ENCODE data around the gene AGRP.
"Not testable (repeated sequence)": the region's sequence is repeated elsewhere in the genome, so short reads cannot be mapped to it uniquely, and the experiment has no call there.

Gene AGRP

GRCh38 chr16:67517661-67518423, 34.5 kb upstream of the AGRP start:
- Histone ChIP-seq H3K27me3 (ENCODE audit: low read depth) (no peaks in the 10 kb centered on the region), H3K4me3 (no peak overlapping the region), H3K9me3 (no peaks in the 10 kb centered on the region), H3K4me1 (peaks cover 3% of the 10 kb centered on the region), H3K36me3 (replicated peaks) (no peaks in the 10 kb centered on the region)
- in situ Hi-C loops (cut with MboI; ENCODE audit: low sequenced_read_pairs), result no loop called here
- no peak for DNase-seq (ENCODE audit: low spot score in 2 of 2)

- no peaks in the 10 kb centered on the region for H3K27me3 ChIP-seq (ENCODE audit: low read depth)
- no peaks in the 10 kb centered on the region for H3K36me3 ChIP-seq (replicated peaks)
- in situ Hi-C loops (cut with MboI; ENCODE audit: low sequenced_read_pairs), result no loop called here
- peaks cover 3% of the 10 kb centered on the region for H3K4me1 ChIP-seq
- no peaks in the 10 kb centered on the region for H3K9me3 ChIP-seq
- DNase-seq (ENCODE audit: low spot score in 2 of 2), result no peak
- no peak overlapping the region for H3K4me3 ChIP-seq
Observed at GRCh38 chr16:67517155-67517445, 33.8 kb upstream of the AGRP start.

- no peaks in the 10 kb centered on the region for H3K9me3 ChIP-seq
- no peak for DNase-seq (ENCODE audit: low spot score in 2 of 2)
- H3K27me3 ChIP-seq (ENCODE audit: low read depth), result no peaks in the 10 kb centered on the region
- in situ Hi-C loops (cut with MboI; ENCODE audit: low sequenced_read_pairs), result no loop called here
- peaks cover under 1% of the 10 kb centered on the region for H3K4me1 ChIP-seq
- no peaks in the 10 kb centered on the region for H3K36me3 ChIP-seq (replicated peaks)
- H3K4me3 ChIP-seq, result no peak overlapping the region
Observed at GRCh38 chr16:67516296-67517154, 33.2 kb upstream of the AGRP start.

GRCh38 chr16:67514382-67514828, 31.1 kb upstream of the AGRP start:
- DNase-seq (ENCODE audit: low spot score in 2 of 2), result peak; percentile 83 to 87
- Histone ChIP-seq H3K27me3 (ENCODE audit: low read depth) (no peaks in the 10 kb centered on the region), H3K4me1 (0 out of 2 replicates have a peak, but pooled peaks cover 3% of the 10 kb centered on the region), H3K4me3 (no peak overlapping the region), H3K9me3 (no peaks in the 10 kb centered on the region), H3K36me3 (replicated peaks) (no peaks in the 10 kb centered on the region)
- in situ Hi-C loops (cut with MboI; ENCODE audit: low sequenced_read_pairs), result no loop called here

- H3K36me3 ChIP-seq (replicated peaks); H3K27me3 ChIP-seq (ENCODE audit: low read depth); H3K4me1 ChIP-seq; in situ Hi-C loops (cut with MboI; ENCODE audit: low sequenced_read_pairs); H3K4me3 ChIP-seq; DNase-seq (ENCODE audit: low spot score in 2 of 2); H3K9me3 ChIP-seq: not testable (repeated sequence)
Observed at GRCh38 chr16:67513892-67514291, 30.5 kb upstream of the AGRP start.

- no peaks in the 10 kb centered on the region for H3K36me3 ChIP-seq (replicated peaks)
- DNase-seq (ENCODE audit: low spot score in 2 of 2), result no peak
- H3K4me3 ChIP-seq, result no peak overlapping the region
- H3K9me3 ChIP-seq, result no peaks in the 10 kb centered on the region
- H3K4me1 ChIP-seq, result peaks cover 17% of the 10 kb centered on the region
- H3K27me3 ChIP-seq (ENCODE audit: low read depth), result no peaks in the 10 kb centered on the region
- in situ Hi-C loops (cut with MboI; ENCODE audit: low sequenced_read_pairs), result no loop called here
Observed at GRCh38 chr16:67509016-67509415, 25.7 kb upstream of the AGRP start.

GRCh38 chr16:67506468-67506867, 23.1 kb upstream of the AGRP start:
- no peaks in the 10 kb centered on the region for H3K27me3 ChIP-seq (ENCODE audit: low read depth)
- H3K4me3 ChIP-seq, result no peak overlapping the region
- in situ Hi-C loops (cut with MboI; ENCODE audit: low sequenced_read_pairs), result no loop called here
- H3K36me3 ChIP-seq (replicated peaks), result no peaks in the 10 kb centered on the region
- H3K9me3 ChIP-seq, result no peaks in the 10 kb centered on the region
- peak; percentile 82 to 92 for DNase-seq (ENCODE audit: low spot score in 2 of 2)
- H3K4me1 ChIP-seq, result peaks cover 17% of the 10 kb centered on the region

GRCh38 chr16:67504031-67505021, 21.0 kb upstream of the AGRP start:
- no peaks in the 10 kb centered on the region for H3K27me3 ChIP-seq (ENCODE audit: low read depth)
- H3K36me3 ChIP-seq (replicated peaks), result no peaks in the 10 kb centered on the region
- no peak overlapping the region for H3K4me3 ChIP-seq
- H3K4me1 ChIP-seq, result peaks cover 14% of the 10 kb centered on the region
- no peak for DNase-seq (ENCODE audit: low spot score in 2 of 2)
- no peaks in the 10 kb centered on the region for H3K9me3 ChIP-seq
- in situ Hi-C loops (cut with MboI; ENCODE audit: low sequenced_read_pairs), result no loop called here

GRCh38 chr16:67499106-67499505, 15.8 kb upstream of the AGRP start:
- no peaks in the 10 kb centered on the region for H3K27me3 ChIP-seq (ENCODE audit: low read depth)
- no peak for DNase-seq (ENCODE audit: low spot score in 2 of 2)
- in situ Hi-C loops (cut with MboI; ENCODE audit: low sequenced_read_pairs), result no loop called here
- peaks cover 1% of the 10 kb centered on the region; the same call in 1 of the 2 replicates for H3K4me1 ChIP-seq
- H3K9me3 ChIP-seq, result no peaks in the 10 kb centered on the region
- no peak overlapping the region for H3K4me3 ChIP-seq
- H3K36me3 ChIP-seq (replicated peaks), result no peaks in the 10 kb centered on the region

- no peaks in the 10 kb centered on the region for H3K9me3 ChIP-seq
- in situ Hi-C loops (cut with MboI; ENCODE audit: low sequenced_read_pairs), result no loop called here
- H3K36me3 ChIP-seq (replicated peaks), result no peaks in the 10 kb centered on the region
- H3K4me3 ChIP-seq, result no peak overlapping the region
- no peaks in the 10 kb centered on the region for H3K27me3 ChIP-seq (ENCODE audit: low read depth)
- H3K4me1 ChIP-seq, result no peaks in the 10 kb centered on the region
- no peak for DNase-seq (ENCODE audit: low spot score in 2 of 2)
Observed at GRCh38 chr16:67490335-67491096, 7.2 kb upstream of the AGRP start.

- no peak for DNase-seq (ENCODE audit: low spot score in 2 of 2)
- H3K4me1 ChIP-seq, result no peaks in the 10 kb centered on the region
- no peak overlapping the region for H3K4me3 ChIP-seq
- no peaks in the 10 kb centered on the region for H3K9me3 ChIP-seq
- in situ Hi-C loops (cut with MboI; ENCODE audit: low sequenced_read_pairs), result no loop called here
- H3K27me3 ChIP-seq (ENCODE audit: low read depth), result no peaks in the 10 kb centered on the region
- no peaks in the 10 kb centered on the region for H3K36me3 ChIP-seq (replicated peaks)
Observed at GRCh38 chr16:67489401-67490083, 6.2 kb upstream of the AGRP start.

- H3K4me3 ChIP-seq; H3K36me3 ChIP-seq (replicated peaks); H3K4me1 ChIP-seq; in situ Hi-C loops (cut with MboI; ENCODE audit: low sequenced_read_pairs); DNase-seq (ENCODE audit: low spot score in 2 of 2); H3K27me3 ChIP-seq (ENCODE audit: low read depth); H3K9me3 ChIP-seq: not testable (repeated sequence)
Observed at GRCh38 chr16:67487561-67487960, 4.2 kb upstream of the AGRP start.

All from HAP-1 (cell line).